ENCODE measurements around the gene FBXL17.

Gene FBXL17

GRCh38 chr5:107954254-107954653 lies 427.6 kb downstream of the FBXL17 start:
- no peak for DNase-seq (ENCODE audit: low spot score)

DNA sequence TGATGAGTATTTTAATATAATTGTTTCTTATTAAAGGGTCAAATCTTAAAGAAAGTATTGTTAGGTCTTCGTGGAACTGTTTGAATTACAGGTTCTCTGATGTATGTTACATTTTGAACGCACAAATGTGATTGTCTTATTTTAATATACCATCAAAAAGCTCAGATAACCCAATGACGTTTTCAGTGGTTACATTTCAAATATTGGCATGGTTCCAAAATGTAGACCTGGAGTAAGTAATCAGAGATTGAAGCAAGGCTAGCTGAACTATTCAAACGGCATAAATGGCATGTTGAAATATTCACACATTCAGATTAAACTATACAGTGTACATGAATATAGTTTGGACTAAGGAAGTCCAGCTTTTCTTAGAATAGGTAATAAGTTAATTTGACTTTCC lies 429.4 kb downstream of the FBXL17 start:
- no peak for DNase-seq (ENCODE audit: low spot score)

GRCh38 chr5:107951309-107951708 lies 430.6 kb downstream of the FBXL17 start:
- no peak for DNase-seq (ENCODE audit: low spot score)

DNA sequence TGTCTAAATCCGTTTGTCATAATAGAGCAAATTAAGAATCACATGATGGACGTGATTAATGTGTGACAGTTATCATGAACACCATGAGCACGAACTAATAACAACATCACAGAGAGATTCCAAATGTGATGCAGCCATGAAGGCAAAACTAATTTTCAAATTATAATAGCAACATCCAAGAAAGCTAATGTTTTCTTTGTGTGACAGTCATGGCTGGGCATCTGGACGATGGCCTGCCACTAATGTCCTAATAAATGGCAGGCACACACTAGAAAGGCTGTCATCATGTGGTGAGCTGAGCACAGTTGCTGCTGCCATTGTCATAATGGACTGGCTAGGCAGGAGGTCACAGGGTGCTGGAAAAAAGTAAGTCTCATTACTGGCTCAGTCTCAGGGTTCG lies 431.1 kb downstream of the FBXL17 start:
- peak; percentile 21 for DNase-seq (ENCODE audit: low spot score)

DNA sequence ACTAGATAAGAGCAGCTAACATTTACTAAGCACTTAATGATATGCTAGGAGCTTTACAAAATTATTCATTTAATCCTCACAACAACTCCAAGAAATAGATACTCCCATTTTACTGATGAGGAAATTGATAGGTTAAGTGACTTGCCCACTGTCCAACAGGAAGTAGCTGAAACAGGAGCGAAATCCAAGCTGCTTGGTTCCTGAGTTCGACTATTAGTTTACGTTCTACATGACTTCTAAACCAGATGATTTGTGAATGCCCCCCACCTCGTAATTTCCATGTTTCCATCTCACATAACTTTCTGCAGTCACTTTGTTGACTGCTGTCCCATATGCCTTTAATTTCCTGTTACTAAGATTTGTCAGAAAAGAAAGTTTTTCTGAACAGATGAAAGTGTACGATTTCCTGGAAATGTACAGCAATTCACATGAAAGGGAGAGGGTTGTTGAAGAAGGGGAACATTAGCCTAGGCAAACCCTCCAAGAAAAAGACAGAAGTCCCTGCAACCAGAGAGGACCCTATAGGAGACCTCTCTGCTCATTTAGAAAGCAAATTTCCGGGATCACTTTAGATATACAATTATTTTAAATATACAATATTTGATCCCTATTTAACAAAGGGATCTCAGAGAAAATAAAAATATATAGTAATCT lies 432.1 kb downstream of the FBXL17 start:
- no peak for DNase-seq (ENCODE audit: low spot score)

GRCh38 chr5:107948377-107948776 lies 433.5 kb downstream of the FBXL17 start:
- DNase-seq (ENCODE audit: low spot score) = no peak

- no peak for DNase-seq (ENCODE audit: low spot score)
Observed at GRCh38 chr5:107945061-107945460, 436.8 kb downstream of the FBXL17 start.

GRCh38 chr5:107943923-107944322 lies 438.0 kb downstream of the FBXL17 start:
- DNase-seq (ENCODE audit: low spot score) = no peak

DNA sequence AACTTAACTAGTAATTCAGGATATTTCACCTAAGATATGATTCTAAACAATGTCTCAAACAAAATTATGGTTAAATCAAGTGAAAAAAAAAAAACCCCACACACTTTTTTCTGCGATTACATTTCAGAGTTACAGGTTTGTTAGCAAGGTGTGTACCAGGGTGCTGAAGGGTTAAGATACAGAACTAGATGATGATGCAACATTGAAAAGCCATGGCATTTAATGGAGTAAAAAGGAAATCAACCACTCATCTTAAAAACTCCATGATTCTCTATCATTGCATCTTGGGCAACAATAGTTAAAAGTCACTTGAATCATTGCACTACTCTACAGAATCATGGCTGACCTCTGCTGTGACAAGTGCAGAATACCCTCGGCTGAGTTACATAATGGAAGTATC lies 440.9 kb downstream of the FBXL17 start:
- no peak for DNase-seq (ENCODE audit: low spot score)

DNA sequence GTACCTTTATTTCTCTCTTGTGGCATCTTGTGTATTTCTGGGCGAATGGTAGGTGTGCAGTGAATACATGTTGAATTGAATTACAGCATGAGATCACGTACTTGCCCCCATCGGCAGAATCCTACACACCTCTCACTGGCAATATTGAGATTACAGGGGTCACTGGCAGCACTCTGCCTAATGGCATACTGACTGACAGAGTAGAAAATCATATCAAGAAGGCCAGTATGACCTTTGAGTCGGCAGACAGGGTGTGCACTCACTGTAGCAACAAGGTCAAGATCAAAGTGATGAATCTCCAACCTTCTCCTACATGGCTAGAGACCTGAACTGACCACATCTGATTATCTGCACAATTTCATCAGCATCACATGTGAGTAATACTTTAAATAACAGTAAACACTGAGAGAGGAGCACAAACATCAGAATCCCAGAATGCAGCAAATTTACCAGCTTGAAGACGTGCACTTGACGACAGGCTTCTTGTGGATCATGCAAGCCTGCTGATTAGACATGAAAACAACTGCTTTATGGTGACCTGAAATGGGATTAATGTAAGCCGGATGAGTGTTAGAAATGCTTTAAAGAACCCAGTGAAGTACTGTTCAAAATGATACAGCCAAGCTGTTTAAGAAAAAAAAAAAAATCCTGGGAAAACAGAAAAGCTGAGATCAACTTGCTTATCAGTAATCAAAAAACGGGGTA lies 444.1 kb downstream of the FBXL17 start:
- DNase-seq (ENCODE audit: low spot score) = no peak

DNA sequence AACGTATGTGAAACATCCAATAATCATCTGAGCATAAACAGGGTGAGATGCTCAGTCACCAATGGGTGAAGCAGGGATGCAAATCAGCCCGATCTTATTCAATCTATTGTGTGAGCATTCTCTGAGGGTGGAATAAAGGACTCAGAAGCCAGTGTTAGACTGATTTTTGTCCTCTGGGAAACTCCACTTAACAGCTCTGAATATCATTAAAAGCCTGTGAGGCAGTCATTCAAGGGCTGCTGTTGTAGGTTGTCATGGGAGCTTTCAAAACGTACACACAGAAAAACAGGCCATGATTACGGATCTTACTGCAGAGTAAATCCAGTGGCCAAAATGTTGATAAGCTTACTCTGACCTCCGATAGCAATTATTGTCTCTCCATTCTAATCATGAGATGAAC lies 444.7 kb downstream of the FBXL17 start:
- no peak for DNase-seq (ENCODE audit: low spot score)

DNA sequence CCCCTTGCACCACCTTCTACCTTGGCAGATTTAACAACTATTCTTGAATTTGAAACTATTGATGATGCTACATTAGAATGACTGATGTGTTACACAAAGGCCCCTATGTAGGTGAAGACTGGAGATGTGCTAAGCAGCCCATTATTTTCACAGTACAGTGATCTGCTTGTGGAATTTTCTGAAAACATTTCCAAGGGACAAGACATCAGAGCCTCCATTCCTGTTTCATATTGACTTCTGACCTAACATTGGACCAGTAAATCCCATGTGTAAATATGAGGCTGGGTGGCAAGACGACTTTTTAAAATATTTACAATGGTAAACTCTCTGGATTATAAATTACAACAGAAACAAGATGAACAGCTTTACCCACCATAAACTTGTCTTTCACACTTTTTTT lies 445.4 kb downstream of the FBXL17 start:
- no peak for DNase-seq (ENCODE audit: low spot score)

DNA sequence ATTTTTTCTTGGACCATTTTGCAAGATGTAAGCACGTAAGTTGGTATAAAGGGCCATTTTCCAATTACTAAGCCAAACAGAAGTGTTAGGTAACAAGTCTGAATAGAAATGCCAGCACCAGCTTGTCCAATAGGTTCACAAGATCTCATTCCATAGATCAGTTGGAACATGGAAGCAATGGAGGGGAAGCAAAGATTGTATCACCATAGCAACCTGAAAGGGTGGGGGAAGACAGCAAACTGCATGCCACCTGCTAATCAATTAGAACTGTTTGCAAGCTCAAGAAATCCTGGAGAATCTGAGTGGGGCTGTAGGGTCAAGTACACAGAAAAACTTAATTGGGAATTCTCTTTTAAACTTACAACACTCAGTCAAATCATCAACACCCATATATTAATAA lies 446.3 kb downstream of the FBXL17 start:
- no peak for DNase-seq (ENCODE audit: low spot score)

DNA sequence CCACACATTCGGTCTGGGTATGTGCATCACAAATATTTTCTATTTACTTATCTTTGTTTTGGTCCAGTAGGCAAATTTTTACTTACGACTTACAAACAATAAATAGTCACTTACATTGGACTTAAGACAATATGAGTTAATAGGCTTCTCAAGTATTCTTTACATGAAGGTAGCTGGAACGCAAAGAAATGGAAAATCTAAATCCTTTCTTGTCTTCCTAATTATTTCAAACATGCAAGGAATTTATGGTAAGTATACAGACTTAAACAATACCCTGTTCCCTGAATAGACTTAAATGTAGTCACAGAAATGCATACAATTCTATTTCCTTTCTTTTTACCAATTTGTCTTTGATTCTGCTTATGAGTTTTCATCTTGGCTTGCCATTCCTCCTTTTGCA lies 448.6 kb downstream of the FBXL17 start:
- DNase-seq (ENCODE audit: low spot score) = no peak

DNA sequence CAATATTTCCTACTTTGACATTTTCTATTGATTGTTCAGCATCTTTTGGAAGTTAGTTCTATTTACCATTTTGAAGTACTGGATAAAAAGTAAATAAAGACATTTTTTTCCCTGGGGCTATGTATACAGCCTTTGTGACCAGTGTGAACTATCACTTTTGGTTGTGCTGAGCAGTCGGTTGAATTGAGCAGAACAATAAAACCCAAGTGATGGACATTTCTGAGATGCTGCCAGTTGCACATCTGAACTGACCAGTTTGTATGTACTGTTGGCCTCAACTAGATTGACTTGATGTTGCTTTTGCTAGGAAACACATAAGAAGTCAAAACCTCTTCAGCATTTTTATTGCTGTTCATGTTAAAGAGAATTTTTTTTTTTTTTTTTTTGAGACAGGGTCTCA lies 451.0 kb downstream of the FBXL17 start:
- no peak for DNase-seq (ENCODE audit: low spot score)

- DNase-seq (ENCODE audit: low spot score) = no peak
Observed at GRCh38 chr5:107930092-107930491, 451.8 kb downstream of the FBXL17 start.

GRCh38 chr5:107929080-107929479 lies 452.8 kb downstream of the FBXL17 start:
- no peak for DNase-seq (ENCODE audit: low spot score)

DNA sequence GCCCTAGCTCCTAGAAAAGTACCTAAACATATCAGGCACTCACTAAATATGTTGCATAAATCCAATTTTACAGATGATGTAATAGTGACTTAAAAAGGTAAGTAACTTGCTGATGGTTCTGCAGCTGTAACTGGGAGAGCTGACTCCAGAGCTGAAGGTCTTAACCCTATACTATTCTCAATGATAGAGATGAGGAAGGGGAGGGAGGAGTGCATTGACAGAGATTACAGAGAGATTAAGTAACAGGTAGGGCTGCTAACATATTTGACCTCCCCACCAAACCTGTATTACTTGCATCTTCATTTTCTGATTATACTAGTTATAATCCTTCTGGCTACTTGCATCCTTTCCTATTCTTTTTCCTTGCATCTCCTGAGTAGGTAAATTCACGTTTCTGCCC lies 455.8 kb downstream of the FBXL17 start:
- no peak for DNase-seq (ENCODE audit: low spot score)

DNA sequence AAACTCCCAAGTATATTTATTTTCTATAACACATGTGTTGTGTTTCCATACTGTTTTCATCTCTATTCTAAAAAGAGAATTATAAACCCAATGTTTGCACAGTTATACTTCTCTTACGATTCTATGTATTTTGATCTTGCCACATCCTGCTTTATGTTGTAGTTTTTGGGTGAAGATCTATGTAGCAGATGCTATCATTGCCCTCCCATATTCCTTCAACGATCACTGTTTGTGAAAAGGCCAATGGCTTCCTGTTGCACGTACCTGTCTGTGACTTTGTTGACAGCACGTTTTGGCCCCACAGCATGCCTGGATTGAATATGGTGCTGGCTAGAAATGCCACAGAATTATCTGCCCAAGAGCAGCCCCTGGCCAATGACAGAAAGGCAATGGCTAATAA lies 456.7 kb downstream of the FBXL17 start:
- no peak for DNase-seq (ENCODE audit: low spot score)

GRCh38 chr5:107919969-107920368 lies 461.9 kb downstream of the FBXL17 start:
- no peak for DNase-seq (ENCODE audit: low spot score)

DNA sequence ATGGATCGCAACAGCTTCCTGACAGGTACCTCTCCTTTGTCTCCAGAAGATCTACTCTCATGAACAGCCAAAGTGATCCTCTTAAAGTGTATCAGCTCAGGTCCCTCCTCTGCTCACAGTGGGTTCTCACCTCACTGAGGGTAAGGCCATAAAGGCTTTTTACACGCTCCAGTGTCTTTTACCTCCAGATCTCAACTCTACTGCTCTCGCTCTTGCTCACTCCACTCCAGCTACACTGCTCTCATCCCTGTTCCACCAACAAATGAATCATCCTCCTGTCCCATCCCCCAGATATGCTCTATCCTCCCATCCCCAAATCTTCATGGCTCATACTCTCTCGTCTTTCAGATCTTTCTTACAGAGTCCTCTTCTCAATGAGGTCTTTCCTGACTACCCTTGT lies 462.5 kb downstream of the FBXL17 start:
- no peak for DNase-seq (ENCODE audit: low spot score)

- no peak for DNase-seq (ENCODE audit: low spot score)
Observed at GRCh38 chr5:107917983-107918382, 463.9 kb downstream of the FBXL17 start.

All from SK-N-DZ (cell line).